ENCODE results near the gene TP53TG3D.
"Not testable (repeated sequence)": the region's sequence is repeated elsewhere in the genome, so short reads cannot be mapped to it uniquely, and the experiment has no call there.

TP53TG3D gene

GRCh38 chr16:32286193-32286592 is 33.1 kb downstream of the TP53TG3D start:
- not testable (repeated sequence) for DNase-seq; H4K20me1 ChIP-seq (ENCODE audit: insufficient read depth, low read length); H3K27ac ChIP-seq (ENCODE audit: low read length); H3K4me2 ChIP-seq (ENCODE audit: insufficient read depth, low read length); H3K9ac ChIP-seq (ENCODE audit: low read depth, low read length); H3K36me3 ChIP-seq (ENCODE audit: insufficient read depth, low read length); H3K4me3 ChIP-seq (ENCODE audit: low read depth in 1 of 2, low read length in 2 of 2); H3K27me3 ChIP-seq (ENCODE audit: insufficient read depth, low read length, poor library complexity); H3K4me1 ChIP-seq (ENCODE audit: insufficient read depth, low read length); H3K9me3 ChIP-seq (ENCODE audit: insufficient read depth, low read length, severe bottlenecking); ATAC-seq (ENCODE audit: insufficient read depth, low read depth); H3K79me2 ChIP-seq (ENCODE audit: insufficient read depth, low read length); H2AFZ ChIP-seq (ENCODE audit: low read depth, low read length)

GRCh38 chr16:32287743-32288142 is 34.7 kb downstream of the TP53TG3D start:
- not testable (repeated sequence) for H3K4me1 ChIP-seq (ENCODE audit: insufficient read depth, low read length); H3K79me2 ChIP-seq (ENCODE audit: insufficient read depth, low read length); H2AFZ ChIP-seq (ENCODE audit: low read depth, low read length); H3K4me3 ChIP-seq (ENCODE audit: low read depth in 1 of 2, low read length in 2 of 2); H3K27ac ChIP-seq (ENCODE audit: low read length); H3K9me3 ChIP-seq (ENCODE audit: insufficient read depth, low read length, severe bottlenecking); DNase-seq; H4K20me1 ChIP-seq (ENCODE audit: insufficient read depth, low read length); H3K27me3 ChIP-seq (ENCODE audit: insufficient read depth, low read length, poor library complexity); ATAC-seq (ENCODE audit: insufficient read depth, low read depth); H3K4me2 ChIP-seq (ENCODE audit: insufficient read depth, low read length); H3K9ac ChIP-seq (ENCODE audit: low read depth, low read length); H3K36me3 ChIP-seq (ENCODE audit: insufficient read depth, low read length)

- not testable (repeated sequence) for H3K79me2 ChIP-seq (ENCODE audit: insufficient read depth, low read length); H3K27ac ChIP-seq (ENCODE audit: low read length); H3K4me1 ChIP-seq (ENCODE audit: insufficient read depth, low read length); H3K27me3 ChIP-seq (ENCODE audit: insufficient read depth, low read length, poor library complexity); ATAC-seq (ENCODE audit: insufficient read depth, low read depth); H4K20me1 ChIP-seq (ENCODE audit: insufficient read depth, low read length); H2AFZ ChIP-seq (ENCODE audit: low read depth, low read length); DNase-seq; H3K4me3 ChIP-seq (ENCODE audit: low read depth in 1 of 2, low read length in 2 of 2); H3K4me2 ChIP-seq (ENCODE audit: insufficient read depth, low read length); H3K36me3 ChIP-seq (ENCODE audit: insufficient read depth, low read length); H3K9me3 ChIP-seq (ENCODE audit: insufficient read depth, low read length, severe bottlenecking); H3K9ac ChIP-seq (ENCODE audit: low read depth, low read length)
These were observed 36.1 kb downstream of the TP53TG3D start for GRCh38 chr16:32289197-32289596.

GRCh38 chr16:32302776-32303175 is 49.7 kb downstream of the TP53TG3D start:
- H3K27ac ChIP-seq (ENCODE audit: low read length); DNase-seq; H3K4me2 ChIP-seq (ENCODE audit: insufficient read depth, low read length); H3K27me3 ChIP-seq (ENCODE audit: insufficient read depth, low read length, poor library complexity); H3K9me3 ChIP-seq (ENCODE audit: insufficient read depth, low read length, severe bottlenecking); H2AFZ ChIP-seq (ENCODE audit: low read depth, low read length); H3K36me3 ChIP-seq (ENCODE audit: insufficient read depth, low read length); H3K9ac ChIP-seq (ENCODE audit: low read depth, low read length); ATAC-seq (ENCODE audit: insufficient read depth, low read depth); H3K4me1 ChIP-seq (ENCODE audit: insufficient read depth, low read length); H3K4me3 ChIP-seq (ENCODE audit: low read depth in 1 of 2, low read length in 2 of 2); H4K20me1 ChIP-seq (ENCODE audit: insufficient read depth, low read length); H3K79me2 ChIP-seq (ENCODE audit: insufficient read depth, low read length): not testable (repeated sequence)

Measured in DND-41 (cell line).